Uterus (tissue), 2 donors: ENCODE results near the gene FAM184A.

ENCODE experiments used
- POLR2A ChIP-seq, 2 donors: fragments of 450-650 bp; IDR thresholded peaks; one replicate each; pipeline ENCODE4 v1.6.1; 2016; ENCODE audit warnings: antibody characterized with exemption in 2 of 2, mild to moderate bottlenecking in 1 of 2, moderate library complexity in 1 of 2
- TF ChIP-seq, protein P1 (sequence below), 4 experiments: fragments of 200-600 bp in 2 of 4; fragments of 450-650 bp in 2 of 4; sonication (generic) in 2 of 4; IDR thresholded peaks; one replicate each; pipeline ENCODE4 v1.5.1; 2016 to 2019; ENCODE audit warnings: antibody characterized with exemption in 4 of 4, mild to moderate bottlenecking in 2 of 4, moderate library complexity in 1 of 4

DNA sequence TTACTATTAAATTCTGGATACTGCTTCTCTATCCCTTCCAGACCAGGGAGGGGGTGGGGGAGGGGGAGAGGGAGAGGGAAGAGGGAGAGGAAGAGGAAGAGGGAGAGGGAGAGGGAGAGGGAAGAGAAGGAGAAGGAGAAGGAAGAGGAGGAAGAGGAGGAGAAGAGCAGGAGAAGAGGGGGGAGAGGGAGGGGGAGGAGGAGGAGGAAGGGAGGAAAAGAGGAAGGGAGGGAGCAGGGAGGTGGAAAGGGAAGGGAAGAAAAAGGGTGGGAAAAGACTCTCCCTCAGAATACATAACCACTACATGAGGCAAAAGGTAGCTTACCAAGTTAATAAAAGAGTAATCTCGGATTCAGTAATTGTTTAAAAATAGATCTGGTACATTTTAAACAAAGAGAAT lies 46.0 kb downstream of the FAM184A start:
- TF ChIP-seq, protein P1, sequence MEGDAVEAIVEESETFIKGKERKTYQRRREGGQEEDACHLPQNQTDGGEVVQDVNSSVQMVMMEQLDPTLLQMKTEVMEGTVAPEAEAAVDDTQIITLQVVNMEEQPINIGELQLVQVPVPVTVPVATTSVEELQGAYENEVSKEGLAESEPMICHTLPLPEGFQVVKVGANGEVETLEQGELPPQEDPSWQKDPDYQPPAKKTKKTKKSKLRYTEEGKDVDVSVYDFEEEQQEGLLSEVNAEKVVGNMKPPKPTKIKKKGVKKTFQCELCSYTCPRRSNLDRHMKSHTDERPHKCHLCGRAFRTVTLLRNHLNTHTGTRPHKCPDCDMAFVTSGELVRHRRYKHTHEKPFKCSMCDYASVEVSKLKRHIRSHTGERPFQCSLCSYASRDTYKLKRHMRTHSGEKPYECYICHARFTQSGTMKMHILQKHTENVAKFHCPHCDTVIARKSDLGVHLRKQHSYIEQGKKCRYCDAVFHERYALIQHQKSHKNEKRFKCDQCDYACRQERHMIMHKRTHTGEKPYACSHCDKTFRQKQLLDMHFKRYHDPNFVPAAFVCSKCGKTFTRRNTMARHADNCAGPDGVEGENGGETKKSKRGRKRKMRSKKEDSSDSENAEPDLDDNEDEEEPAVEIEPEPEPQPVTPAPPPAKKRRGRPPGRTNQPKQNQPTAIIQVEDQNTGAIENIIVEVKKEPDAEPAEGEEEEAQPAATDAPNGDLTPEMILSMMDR (IDR thresholded peaks at IDR 0.05), result no peak
- TF ChIP-seq POLR2A (IDR thresholded peaks at IDR 0.05), result no peak
